Neural cell (in vitro differentiated cells): ENCODE data around the gene EXTL1. TPM values are rescaled to one million over a fixed set of nuclear protein-coding genes. Genes with fewer than 3 reads are reported as not detected.

Experiments
- H2AFZ ChIP-seq: fragments of 200-600, 300-800 bp; sonication (generic), shearing (Covaris generic); 2 replicates; pipeline ENCODE4 v1.6.0; 2014; ENCODE audit warnings: low read depth, mild to moderate bottlenecking, antibody characterized with exemption, low read length, moderate library complexity
- H3F3A ChIP-seq: fragments of 200-600 bp; shearing (Covaris generic); 2 replicates; pipeline ENCODE4 v1.6.1; 2016; ENCODE audit warnings: mild to moderate bottlenecking, moderate library complexity, mixed read lengths, antibody characterized with exemption, low read length; ENCODE audit not compliant: insufficient read depth, poor library complexity, severe bottlenecking
- H3K27ac ChIP-seq: fragments of 200-600, 300-800 bp; sonication (generic), shearing (Covaris generic); 2 replicates; pipeline ENCODE4 v1.5.1; 2014; ENCODE audit warnings: mild to moderate bottlenecking, low read length, moderate library complexity
- H3K27me3 ChIP-seq: fragments of 300-800, 200-600 bp; sonication (generic), shearing (Covaris generic); 2 replicates; pipeline ENCODE4 v1.6.0; 2014; ENCODE audit warnings: mild to moderate bottlenecking, low read depth, low read length, moderate library complexity; ENCODE audit not compliant: insufficient read depth
- H3K36me3 ChIP-seq: fragments of 300-800, 200-600 bp; sonication (generic), shearing (Covaris generic); 2 replicates; pipeline ENCODE4 v1.5.1; 2014; ENCODE audit warnings: mild to moderate bottlenecking, antibody characterized with exemption, low read length, moderate library complexity; ENCODE audit not compliant: insufficient read depth
- H3K4me2 ChIP-seq: fragments of 300-800, 200-600 bp; sonication (generic), shearing (Covaris generic); 2 replicates; pipeline ENCODE4 v1.6.0; 2014; ENCODE audit warnings: mild to moderate bottlenecking, low read length
- H3K4me3 ChIP-seq: fragments of 300-800, 200-600 bp; sonication (generic), shearing (Covaris generic); 2 replicates; pipeline ENCODE4 v1.5.1; 2014; ENCODE audit warnings: mild to moderate bottlenecking, low read length, moderate library complexity
- H3K79me2 ChIP-seq: fragments of 200-600 bp; shearing (Covaris generic); replicated peaks from 2 replicates; pipeline ENCODE4 v1.6.0; 2014; ENCODE audit warnings: mild to moderate bottlenecking, low read length, moderate library complexity; ENCODE audit not compliant: insufficient read depth
- H3K9ac ChIP-seq: fragments of 300-800, 200-600 bp; sonication (generic), shearing (Covaris generic); 2 replicates; pipeline ENCODE4 v1.6.1; 2016; ENCODE audit warnings: mild to moderate bottlenecking, low read length, mixed read lengths
- H3K9me2 ChIP-seq: fragments of 200-600 bp; shearing (Covaris generic); 2 replicates; pipeline ENCODE4 v1.6.1; 2016; ENCODE audit warnings: mild to moderate bottlenecking, low read length, mixed read lengths; ENCODE audit not compliant: insufficient read depth
- H3K9me3 ChIP-seq: fragments of 200-600, 300-800 bp; sonication (generic), shearing (Covaris generic); 2 replicates; pipeline ENCODE4 v1.6.1; 2016; ENCODE audit warnings: mild to moderate bottlenecking, mixed run types, low read length, moderate library complexity, mixed read lengths
- H4K20me1 ChIP-seq: fragments of 200-600 bp; shearing (Covaris generic); 2 replicates; pipeline ENCODE4 v1.6.1; 2016; ENCODE audit warnings: mild to moderate bottlenecking, mixed run types; ENCODE audit not compliant: insufficient read depth
- EP300 ChIP-seq: fragments of 450-650 bp; conservative IDR thresholded peaks from 2 replicates; pipeline ENCODE4 v1.6.1; 2014; ENCODE audit warnings: antibody characterized with exemption, mild to moderate bottlenecking, moderate library complexity; ENCODE audit not compliant: poor library complexity, severe bottlenecking
- EZH2 ChIP-seq: fragments of 200-600, 300-800 bp; shearing (Covaris generic), sonication (generic); IDR thresholded peaks from 2 replicates; pipeline ENCODE4 v1.6.1; 2014; ENCODE audit warnings: antibody characterized with exemption, low read length, borderline replicate concordance, mild to moderate bottlenecking; ENCODE audit not compliant: insufficient read depth, poor library complexity, severe bottlenecking
- POLR2AphosphoS5 ChIP-seq: IDR thresholded peaks from 2 replicates; pipeline ENCODE4 v1.6.1; 2012
- RAD21 ChIP-seq: fragments of 450-650 bp; conservative IDR thresholded peaks from 2 replicates; pipeline ENCODE4 v1.6.1; 2014; ENCODE audit warnings: antibody characterized with exemption, mild to moderate bottlenecking, moderate library complexity
- REST ChIP-seq: IDR thresholded peaks from 2 replicates; pipeline ENCODE4 v1.6.1; 2012; ENCODE audit warnings: borderline replicate concordance
- SMC3 ChIP-seq: fragments of 450-650 bp; conservative IDR thresholded peaks from 2 replicates; pipeline ENCODE4 v1.6.1; 2014; ENCODE audit warnings: antibody characterized with exemption, mild to moderate bottlenecking, moderate library complexity; ENCODE audit not compliant: poor library complexity
- TAF1 ChIP-seq: IDR thresholded peaks from 2 replicates; pipeline ENCODE4 v1.6.1; 2012; ENCODE audit warnings: low read depth
- polyA plus RNA-seq: library from polyadenylated mRNA; depleted of rRNA; stranded (reverse); fragments of >200 nt; gene quantifications from 2 replicates; pipeline ENCODE4 v1.2.3, GENCODE V29; 2014

The EXTL1 gene
- polyA plus RNA-seq, 1 donor from 2014 or later = 2.7 TPM

GRCh38 chr1:25990251-25990650, 31.3 kb upstream of the EXTL1 start:
- Histone ChIP-seq H3K4me2 (no peak overlapping the region), H3K9me2 (no peaks in the 10 kb centered on the region), H3F3A (no peaks in the 10 kb centered on the region), H3K27me3 (no peaks in the 10 kb centered on the region), H3K36me3 (no peaks in the 10 kb centered on the region), H2AFZ (no peak overlapping the region), H3K27ac (no peak overlapping the region), H4K20me1 (no peaks in the 10 kb centered on the region), H3K9me3 (no peaks in the 10 kb centered on the region), H3K9ac (no peak overlapping the region), H3K79me2 (no peaks in the 10 kb centered on the region), H3K4me3 (no peak overlapping the region)
- TF ChIP-seq POLR2AphosphoS5 (no peak), REST (no peak), EZH2 (no peak), RAD21 (no peak)

GRCh38 chr1:25990702-25991395, 30.7 kb upstream of the EXTL1 start:
- Histone ChIP-seq H3K9me3 (no peaks in the 10 kb centered on the region), H3K27ac (no peak overlapping the region), H4K20me1 (no peaks in the 10 kb centered on the region), H3K9me2 (no peaks in the 10 kb centered on the region), H3K27me3 (no peaks in the 10 kb centered on the region), H2AFZ (no peak overlapping the region), H3F3A (no peaks in the 10 kb centered on the region), H3K4me3 (no peak overlapping the region), H3K9ac (no peak overlapping the region), H3K4me2 (no peak overlapping the region), H3K36me3 (no peaks in the 10 kb centered on the region), H3K79me2 (no peaks in the 10 kb centered on the region)
- TF ChIP-seq POLR2AphosphoS5 (no peak), TAF1 (no peak), RAD21 (no peak), EP300 (no peak), SMC3 (no peak), EZH2 (no peak)

GRCh38 chr1:25991937-25992688, 29.5 kb upstream of the EXTL1 start:
- H3K9ac ChIP-seq = no peak overlapping the region
- no peaks in the 10 kb centered on the region for H3K9me3 ChIP-seq
- H4K20me1 ChIP-seq = no peaks in the 10 kb centered on the region
- no peak overlapping the region for H3K4me3 ChIP-seq
- TF ChIP-seq TAF1 (no peak), SMC3 (no peak)
- H3K27me3 ChIP-seq = no peaks in the 10 kb centered on the region
- no peak overlapping the region for H2AFZ ChIP-seq
- H3K36me3 ChIP-seq = no peaks in the 10 kb centered on the region
- no peaks in the 10 kb centered on the region for H3K9me2 ChIP-seq
- no peak overlapping the region for H3K4me2 ChIP-seq
- H3K79me2 ChIP-seq = peaks cover 4% of the 10 kb centered on the region
- H3K27ac ChIP-seq = no peak overlapping the region
- no peaks in the 10 kb centered on the region for H3F3A ChIP-seq
